Measurements from ENCODE around the gene XRCC1.
"Not testable (repeated sequence)": the region's sequence is repeated elsewhere in the genome, so short reads cannot be mapped to it uniquely, and the experiment has no call there.

XRCC1 gene, protein sequence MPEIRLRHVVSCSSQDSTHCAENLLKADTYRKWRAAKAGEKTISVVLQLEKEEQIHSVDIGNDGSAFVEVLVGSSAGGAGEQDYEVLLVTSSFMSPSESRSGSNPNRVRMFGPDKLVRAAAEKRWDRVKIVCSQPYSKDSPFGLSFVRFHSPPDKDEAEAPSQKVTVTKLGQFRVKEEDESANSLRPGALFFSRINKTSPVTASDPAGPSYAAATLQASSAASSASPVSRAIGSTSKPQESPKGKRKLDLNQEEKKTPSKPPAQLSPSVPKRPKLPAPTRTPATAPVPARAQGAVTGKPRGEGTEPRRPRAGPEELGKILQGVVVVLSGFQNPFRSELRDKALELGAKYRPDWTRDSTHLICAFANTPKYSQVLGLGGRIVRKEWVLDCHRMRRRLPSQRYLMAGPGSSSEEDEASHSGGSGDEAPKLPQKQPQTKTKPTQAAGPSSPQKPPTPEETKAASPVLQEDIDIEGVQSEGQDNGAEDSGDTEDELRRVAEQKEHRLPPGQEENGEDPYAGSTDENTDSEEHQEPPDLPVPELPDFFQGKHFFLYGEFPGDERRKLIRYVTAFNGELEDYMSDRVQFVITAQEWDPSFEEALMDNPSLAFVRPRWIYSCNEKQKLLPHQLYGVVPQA

GRCh38 chr19:43575156-43575950, at the start of gene XRCC1, which contains the start of gene PINLYP:
XRCC1 (minus strand) TSS chr19:43575527; CDS start chr19:43575458, 69 bp downstream.
PINLYP (plus strand) TSS chr19:43575801; CDS start chr19:43577192, 1,391 bp downstream.
- peak; percentile 100 for DNase-seq

- no peak for DNase-seq
Measured at GRCh38 chr19:43624933-43625332, 49.6 kb upstream of the XRCC1 start.

DNA sequence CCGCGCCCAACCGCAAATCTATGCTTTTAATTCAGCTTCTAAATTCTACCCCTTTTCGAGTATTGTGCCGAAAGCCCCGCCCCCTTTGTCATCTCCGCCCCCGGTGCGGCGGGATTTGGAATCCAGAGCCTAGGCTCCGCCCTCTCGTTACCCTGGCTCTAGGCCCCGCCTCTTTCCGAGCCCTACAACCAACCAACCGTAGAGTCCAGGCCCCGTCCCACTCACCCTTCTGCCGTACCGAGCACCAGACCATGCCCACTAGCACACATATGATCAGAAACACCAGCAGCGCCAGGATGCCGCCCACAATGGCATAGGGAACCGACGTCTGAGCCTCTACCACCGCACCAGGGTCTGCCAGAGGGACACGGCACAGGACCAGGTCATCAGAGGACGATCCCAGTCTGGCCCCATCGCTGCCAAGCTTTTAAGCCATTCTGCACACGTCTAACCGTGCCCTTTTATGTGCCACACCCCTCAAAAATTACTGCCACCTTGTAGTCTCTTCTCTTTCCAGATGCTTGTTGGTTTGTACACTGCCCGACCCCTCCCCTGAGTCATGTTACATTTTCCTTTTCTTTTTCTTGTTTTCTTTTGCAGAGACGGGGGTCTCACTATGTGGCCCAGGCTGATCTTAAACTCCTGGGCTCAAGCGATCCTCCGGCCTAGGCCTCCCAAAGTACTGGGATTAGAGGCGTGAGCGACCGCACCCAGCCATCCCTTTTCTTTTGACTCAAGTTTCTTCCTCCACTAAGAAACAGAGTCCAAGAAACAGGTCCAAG, 48.8 kb upstream of the XRCC1 start:
- no peak for DNase-seq

GRCh38 chr19:43622956-43623355, 47.6 kb upstream of the XRCC1 start:
- no peak for DNase-seq

GRCh38 chr19:43622070-43622469, 46.7 kb upstream of the XRCC1 start:
- DNase-seq = no peak

DNA sequence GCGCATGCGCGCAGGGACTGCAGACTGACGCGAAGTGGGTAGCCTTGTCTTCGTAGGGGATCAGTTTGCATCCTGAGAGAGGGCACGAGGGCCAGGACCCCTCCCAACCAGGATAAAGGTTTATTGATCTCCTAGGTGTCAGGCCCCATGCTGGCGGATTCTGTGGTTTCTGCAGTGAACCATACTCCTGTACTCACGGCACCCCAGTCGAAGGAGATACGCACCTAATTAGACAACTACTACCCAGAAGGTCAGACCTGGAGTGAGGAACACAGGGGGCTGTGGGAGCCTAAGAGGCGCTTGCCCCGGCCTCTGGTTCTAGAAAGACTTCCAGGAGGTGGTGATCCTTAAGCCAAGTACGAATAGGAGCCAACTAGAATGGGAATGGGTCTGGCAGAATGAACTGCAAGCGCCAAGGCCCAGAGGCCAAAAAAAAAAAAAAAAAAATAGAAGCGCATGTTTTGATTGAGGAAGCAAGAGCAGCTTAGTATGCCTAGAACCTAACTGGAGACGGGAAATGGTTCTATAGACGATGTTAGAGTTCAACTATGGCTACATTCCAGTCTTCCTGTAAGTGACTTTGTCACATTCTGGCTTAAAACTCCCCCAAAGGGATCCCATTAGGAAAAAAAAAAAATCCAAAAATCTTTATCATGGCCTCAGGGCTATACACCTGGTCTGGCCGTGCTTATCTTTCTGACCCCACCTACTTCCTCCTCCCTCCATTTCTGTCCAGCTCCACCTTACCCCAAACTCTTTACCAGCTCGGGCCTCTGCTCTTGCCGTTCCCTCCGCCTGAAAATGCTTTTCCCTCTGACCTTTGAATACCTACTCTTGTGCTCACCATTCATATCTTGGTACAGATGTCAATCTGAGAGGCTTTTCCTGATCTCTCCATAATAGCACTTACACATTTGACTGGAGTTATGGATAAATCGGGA, 45.0 kb upstream of the XRCC1 start:
- no peak for DNase-seq

DNA sequence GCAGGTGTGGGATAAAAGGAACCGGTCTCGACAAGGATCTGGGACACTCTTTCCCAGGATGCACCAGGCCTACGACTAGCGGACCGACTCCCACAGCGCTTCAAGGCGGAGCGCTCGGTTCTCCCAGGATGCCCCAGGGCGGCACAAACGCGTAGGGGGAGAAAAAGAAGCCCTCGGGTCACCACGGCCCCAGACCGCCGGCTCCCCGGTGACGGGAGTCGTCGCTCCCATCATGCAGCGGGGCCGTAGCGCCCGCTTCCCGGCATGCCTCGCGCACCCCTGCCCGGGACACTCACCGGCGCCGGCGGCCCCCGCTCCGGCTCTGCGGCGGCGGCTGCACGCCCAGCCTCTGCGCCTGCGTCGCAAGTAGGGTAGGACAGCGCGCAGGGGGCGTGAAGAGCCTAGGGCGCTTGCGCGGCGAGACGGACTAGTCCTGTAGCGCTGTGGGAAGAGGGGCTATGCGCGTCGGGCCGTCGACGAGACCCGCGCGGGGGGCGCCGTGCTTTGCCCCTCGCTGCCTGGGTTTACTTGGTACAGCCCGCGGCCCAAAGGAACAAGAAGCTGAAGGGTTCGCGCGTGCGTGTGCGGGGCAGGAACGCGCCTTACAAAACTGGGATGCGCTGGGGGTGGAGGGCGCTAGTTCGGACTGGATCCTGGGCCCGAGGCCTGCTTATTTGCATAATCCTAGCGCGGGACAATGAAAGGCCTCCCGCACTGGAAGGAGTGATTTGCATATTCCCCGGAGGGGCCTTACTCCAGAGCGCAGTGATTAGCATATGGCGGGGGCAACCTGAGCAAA, 44.1 kb upstream of the XRCC1 start, which contains the start of gene ZNF428:
Gene ZNF428 (minus strand): TSS at position 368 of the 799 bp plus-strand sequence. CDS start 5,325 bp downstream, outside the sequence.
- peak; percentile 97 for DNase-seq

DNA sequence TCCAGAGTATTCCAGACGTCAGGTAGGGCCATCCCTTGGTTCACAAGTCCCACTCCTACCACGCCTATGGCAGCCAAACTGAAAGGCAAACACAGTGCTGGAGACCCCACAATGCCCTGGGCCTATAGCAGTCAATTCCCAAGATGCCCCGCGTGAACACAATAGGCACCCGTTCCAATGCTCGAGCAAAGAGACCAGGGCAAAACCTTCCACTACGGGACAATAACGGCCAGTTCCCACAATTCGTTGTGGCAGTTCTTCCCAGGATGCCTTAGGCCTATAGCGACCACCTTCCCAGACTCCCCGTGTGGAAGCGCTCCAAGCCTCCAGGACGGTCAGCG, 43.6 kb upstream of the XRCC1 start:
- peak; percentile 94 for DNase-seq

GRCh38 chr19:43616954-43617353, 41.6 kb upstream of the XRCC1 start:
- DNase-seq = no peak

DNA sequence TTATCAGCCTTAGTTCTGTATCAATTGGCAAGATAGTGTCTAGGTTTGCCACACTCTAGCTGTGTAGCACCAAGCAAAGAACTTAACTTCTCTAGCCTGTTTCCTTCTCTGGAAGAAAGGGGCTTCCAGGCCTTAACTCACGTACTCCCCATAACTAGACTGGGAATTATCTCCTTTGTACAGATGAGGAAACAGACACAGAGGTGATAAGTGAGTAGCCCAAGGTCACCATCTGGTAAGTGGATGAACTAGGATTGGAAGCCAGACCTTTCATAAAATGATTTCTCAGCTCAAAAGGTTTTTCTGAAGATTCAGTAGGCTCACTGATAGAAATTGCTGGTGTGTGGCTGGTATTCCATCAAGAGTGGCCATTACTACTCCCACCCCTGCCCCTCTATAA, 41.0 kb upstream of the XRCC1 start:
- no peak for DNase-seq

GRCh38 chr19:43612374-43612773, 37.0 kb upstream of the XRCC1 start:
- no peak for DNase-seq

- no peak for DNase-seq
Measured at GRCh38 chr19:43611788-43612187, 36.5 kb upstream of the XRCC1 start, which contains the start of gene SRRM5. SRRM5 (plus strand) TSS chr19:43612088; CDS start chr19:43612122, 34 bp downstream.

DNA sequence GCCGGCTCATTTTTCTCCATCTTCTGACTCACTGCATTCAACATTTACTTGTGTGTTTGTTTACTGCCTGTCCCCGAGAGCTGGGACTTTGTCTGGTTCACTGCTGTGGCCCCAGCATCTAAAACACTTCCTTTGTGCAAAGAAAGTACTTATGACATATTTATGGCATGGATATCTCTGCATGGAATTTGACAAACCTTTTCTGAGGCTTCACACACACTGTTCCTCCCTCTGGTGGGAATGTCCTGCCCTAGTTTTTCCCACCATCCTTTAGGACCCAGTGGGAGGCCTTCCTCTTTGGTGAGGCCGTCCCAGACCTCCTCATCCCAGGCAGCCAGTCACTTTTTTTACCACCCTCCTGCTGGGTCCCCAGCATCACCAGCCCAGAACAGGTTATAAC, 35.2 kb upstream of the XRCC1 start:
- no peak for DNase-seq

GRCh38 chr19:43609872-43610271, 34.5 kb upstream of the XRCC1 start:
- no peak for DNase-seq

GRCh38 chr19:43607238-43608205, 32.2 kb upstream of the XRCC1 start:
- DNase-seq = no peak

- no peak for DNase-seq
Measured at GRCh38 chr19:43606569-43607229, 31.4 kb upstream of the XRCC1 start.

GRCh38 chr19:43605875-43606568, 30.7 kb upstream of the XRCC1 start:
- no peak for DNase-seq

DNA sequence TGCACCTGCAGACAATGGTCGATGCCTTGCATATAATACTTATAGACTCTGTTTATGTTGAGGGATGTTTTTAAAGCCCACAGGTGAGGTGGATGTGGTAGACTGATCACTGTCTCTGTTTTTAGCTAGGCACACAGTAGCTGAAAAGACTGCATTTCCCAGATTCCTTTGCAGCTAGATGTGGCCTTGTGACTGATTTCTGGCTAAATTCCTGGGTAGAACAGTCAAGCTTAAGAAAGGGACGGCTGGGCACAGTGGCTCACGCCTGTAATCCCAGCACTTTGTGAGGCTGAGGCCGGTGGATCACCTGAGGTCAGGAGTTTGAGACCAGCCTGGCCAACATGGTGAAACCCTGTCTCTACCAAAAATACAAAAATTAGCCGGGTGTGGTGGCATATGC, 25.0 kb upstream of the XRCC1 start:
- not testable (repeated sequence) for DNase-seq
